HG03103 (cell line): Measurements from ENCODE around the gene GARS1.
"Not testable (repeated sequence)": the region's sequence is repeated elsewhere in the genome, so short reads cannot be mapped to it uniquely, and the experiment has no call there.

Experiments
- ATAC-seq: cut with Tn5 transposase; IDR thresholded peaks from one replicate; pipeline ENCODE4 v1.9.1; 2021; ENCODE audit warnings: low read depth; ENCODE audit not compliant: unreplicated experiment

The GARS1 gene

DNA sequence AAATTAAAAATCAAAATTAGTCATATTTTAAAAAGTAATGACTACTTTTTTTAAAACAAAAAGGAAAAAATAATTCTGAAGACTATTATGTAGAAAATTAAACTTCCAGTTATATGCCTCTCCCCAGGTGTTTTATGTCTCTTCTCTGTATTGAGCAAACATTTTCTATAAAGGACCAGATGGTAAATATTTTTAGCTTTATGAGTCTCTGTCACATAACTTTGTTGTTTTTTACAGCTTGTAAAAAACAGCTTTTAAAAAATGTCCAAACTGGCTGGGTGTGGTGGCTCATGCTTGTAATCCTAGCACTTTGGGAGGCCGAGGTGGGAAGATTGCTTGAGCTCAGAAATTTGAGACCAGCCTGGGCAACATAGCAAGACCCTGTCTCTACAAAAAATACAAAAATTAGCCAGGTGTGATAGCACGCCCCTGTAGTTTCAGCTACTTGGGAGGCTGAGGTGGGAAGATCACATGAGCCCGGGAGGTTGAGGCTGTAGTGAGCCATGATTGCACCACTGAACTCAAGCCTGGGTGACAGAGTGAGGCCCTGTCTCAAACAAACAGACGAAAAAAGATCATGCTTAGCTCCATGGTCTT is 23.5 kb downstream of the GARS1 start:
- no peak for ATAC-seq

DNA sequence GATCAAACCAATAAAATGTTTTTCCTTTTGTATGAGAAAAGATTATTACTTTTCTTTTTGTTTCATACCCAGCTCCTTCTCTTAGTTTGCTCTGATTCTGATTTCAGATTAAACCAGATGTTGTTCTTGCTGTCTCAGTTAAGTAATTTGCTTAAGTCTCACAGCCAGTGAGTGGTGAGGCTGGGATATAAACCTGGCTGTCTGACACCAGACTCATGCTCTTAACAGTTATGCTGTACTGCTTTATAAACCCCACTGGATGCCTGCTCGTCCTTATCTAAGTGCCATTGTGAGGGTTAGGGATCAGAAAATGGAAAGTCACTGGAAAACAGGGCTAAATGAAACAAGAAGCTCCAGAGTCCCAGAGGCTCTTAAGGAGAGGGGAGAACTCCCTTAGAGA is 24.3 kb downstream of the GARS1 start:
- ATAC-seq = no peak

DNA sequence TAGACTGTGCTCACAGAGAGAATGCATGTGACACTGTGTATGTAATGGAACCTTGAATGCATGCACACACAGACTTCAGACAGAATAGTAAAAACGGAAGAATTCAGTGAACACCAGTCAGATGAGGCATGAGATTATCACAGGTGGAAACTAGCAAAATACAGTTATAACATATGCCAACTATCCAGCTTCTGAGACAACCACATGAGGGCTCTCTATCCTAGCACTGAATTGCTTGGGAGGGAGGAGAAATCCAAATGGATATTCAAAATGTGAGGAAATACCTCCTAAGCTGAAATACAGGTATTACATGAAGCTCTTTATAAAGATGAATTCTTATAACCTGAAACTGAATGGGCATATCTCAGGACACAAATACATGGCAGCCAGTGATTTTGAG is 30.6 kb downstream of the GARS1 start:
- no peak for ATAC-seq

DNA sequence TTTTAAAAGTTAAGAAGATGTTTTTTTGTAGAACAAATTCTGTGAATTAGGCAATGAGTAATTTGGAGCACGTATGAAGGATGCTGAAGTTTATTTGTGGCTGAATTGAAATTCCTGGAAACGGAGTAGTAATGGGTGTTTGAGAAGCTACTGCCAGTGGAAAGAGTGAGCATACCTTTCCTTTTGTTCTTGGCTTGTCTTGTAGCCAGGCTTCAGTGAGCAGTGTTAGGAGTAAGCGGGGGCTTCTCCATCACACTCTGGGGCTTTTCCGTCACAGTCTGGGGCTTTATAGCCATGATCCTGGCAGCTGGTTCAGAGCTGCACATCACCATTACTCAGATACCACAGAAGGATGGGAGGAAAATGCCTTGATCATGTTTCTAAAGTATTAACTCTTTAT is 32.3 kb downstream of the GARS1 start:
- ATAC-seq = no peak

DNA sequence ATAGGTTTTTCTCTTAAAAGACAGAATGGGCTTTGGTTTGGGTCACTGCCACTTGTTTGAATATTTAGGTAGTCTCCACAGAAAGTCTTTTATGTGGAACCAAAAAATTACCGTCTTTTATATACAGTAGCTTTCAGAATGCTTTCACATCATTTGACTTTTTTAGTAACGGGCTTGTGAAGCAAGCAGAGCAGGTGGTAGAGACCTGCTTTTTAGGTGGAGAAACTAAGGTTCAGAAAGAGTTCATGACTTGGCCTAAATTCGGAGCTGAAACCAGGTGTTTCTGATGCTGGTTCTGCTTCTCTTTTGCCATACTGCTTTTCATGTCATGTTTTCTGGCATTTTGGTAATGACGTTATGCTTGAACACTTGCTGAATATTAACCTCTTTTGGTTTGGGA is 36.3 kb downstream of the GARS1 start:
- no peak for ATAC-seq

DNA sequence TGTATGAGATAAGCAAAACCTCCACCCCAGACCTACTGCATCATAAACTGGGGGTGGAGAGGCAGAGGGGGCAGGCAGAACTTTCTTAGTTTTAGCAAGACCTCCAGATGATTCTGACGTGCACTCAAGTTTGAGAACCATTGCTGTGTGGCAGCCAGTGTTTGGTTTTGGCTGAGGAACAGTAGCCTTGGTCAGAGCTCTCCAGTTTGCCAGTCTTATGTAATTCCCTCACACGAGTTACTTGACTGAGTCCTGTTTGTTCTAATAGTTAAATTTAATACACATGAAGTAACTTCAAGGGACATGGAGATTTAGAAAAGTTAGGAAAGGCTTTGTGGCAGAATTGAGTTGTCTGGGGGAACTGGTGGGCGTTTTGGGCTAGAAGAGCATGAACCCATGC is 38.5 kb downstream of the GARS1 start:
- no peak for ATAC-seq

DNA sequence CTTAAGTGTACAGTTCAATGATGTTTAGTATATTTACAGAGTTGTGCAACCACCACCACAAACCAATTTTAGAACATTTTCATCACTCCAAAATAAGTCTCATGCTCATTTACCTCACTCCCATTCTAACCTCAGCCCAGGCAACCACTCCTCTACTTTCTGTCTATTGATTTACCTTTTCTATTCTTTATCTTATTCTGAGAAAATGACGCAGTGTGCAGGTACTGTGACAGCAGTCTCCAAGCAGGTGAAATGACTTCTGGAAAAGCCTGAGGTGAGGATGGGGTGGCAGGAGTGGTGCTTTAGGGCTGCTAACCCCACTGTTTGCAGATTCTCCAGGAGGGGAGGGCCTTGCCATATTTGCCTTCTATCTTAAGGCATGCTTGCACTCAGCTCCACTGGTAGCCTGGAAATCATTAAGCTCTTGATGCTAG is 39.5 kb downstream of the GARS1 start:
- no peak for ATAC-seq

DNA sequence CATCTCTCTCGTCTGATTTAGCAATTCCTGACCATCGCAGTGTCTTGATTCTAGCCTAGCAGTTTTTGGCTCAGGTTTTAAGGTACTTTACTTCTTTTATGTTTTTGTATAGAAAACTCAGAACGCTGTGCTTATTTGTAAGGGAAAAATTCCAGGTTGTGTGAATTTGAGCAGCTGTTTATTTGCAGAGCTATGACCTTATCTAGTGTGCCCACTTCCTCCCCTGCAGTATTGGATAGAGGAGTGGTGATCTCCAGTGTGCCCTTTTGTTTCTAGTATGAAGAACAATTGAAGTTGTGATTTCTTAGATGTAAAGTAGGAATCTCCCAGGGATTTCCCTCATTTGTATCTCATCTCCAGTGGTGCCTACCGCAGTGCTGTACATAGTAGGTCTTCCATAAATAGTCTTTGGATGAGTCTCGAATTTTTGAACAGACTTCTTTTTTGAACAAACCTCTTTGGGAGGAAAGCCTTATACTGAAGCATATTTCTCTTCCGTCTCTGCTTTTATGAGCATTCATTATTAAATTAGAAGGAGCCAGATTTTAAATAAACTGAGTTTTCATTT is 40.0 kb downstream of the GARS1 start:
- ATAC-seq = no peak

DNA sequence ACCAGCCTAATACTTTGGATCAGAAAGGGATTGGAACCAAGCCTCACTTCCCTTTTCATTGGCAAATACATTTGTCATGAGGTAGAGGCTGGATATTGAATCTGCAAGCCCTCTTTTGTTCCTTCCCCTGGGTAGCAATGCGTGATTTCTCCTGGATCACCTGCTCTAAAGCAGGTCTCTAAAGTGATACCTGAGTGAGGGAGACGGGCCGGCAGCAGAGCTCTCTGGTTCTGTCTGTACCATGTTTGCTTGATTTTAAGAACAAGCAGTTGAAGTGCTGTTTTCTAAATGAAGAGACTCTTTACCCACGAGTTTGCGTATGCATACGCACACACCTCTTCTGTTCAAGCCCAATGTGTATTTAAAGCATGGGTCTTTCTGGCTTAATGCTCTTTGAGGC is 41.1 kb downstream of the GARS1 start:
- ATAC-seq = no peak

DNA sequence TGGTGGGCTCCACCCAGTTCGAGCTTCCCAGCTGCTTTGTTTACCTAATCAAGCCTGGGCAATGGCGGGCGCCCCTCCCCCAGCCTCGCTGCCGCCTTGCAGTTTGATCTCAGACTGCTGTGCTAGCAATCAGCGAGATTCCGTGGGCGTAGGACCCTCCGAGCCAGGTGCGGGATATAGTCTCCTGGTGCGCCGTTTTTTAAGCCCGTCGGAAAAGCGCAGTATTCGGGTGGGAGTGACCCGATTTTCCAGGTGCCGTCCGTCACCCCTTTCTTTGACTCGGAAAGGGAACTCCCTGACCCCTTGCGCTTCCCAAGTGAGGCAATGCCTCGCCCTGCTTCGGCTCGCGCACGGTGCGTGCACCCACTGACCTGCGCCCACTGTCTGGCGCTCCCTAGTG is 47.6 kb downstream of the GARS1 start:
- ATAC-seq = not testable (repeated sequence)

DNA sequence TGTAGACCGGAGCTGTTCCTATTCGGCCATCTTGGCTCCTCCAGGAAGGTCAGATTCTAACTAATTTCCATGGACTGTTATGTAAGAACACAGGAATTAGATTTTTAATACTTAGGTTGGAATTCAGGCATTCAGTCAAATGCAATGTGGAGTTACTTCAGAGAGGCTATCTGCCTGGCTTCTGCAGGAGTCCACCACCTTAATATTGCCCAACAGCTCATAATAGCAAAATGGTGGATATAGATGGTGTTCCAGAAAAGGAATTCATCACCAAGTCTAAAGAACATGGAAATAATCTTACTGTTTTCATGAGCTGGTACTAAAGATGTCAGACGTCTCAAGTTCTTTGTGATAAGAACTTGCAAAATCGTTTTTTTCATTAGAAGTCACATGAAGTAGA is 48.1 kb downstream of the GARS1 start:
- no peak for ATAC-seq

DNA sequence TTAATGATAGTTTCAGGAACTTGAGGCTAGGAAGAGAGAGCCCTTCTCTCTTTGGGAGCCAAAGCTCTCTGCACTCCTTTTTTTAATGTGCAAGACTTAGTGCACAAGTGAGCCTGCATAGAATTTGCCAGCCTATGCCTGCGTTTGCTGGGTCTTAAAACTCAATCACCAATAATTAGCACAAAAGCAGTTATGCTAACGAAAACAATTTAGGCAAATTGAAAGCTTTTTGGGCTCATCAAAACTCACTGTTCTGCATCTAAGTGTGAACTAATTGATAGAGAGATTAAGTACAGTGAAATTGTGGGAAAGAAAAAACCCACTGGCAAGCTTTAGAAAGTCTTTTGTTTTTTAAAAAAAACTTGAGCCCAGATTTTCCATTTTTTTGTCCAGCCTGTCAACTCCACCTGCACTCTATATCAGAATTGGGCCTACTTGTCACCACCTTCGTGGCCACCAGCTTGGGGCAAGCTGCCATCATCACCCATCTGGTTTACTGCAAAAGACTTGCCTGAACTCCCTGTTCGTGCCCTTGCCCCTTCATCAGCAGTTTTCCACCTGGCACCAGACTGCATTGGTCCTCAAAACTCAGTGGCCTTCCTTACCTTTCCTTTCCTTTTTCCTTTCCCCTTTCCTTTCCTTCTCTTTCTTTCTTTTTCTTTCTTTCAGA is 49.7 kb downstream of the GARS1 start:
- ATAC-seq = no peak

DNA sequence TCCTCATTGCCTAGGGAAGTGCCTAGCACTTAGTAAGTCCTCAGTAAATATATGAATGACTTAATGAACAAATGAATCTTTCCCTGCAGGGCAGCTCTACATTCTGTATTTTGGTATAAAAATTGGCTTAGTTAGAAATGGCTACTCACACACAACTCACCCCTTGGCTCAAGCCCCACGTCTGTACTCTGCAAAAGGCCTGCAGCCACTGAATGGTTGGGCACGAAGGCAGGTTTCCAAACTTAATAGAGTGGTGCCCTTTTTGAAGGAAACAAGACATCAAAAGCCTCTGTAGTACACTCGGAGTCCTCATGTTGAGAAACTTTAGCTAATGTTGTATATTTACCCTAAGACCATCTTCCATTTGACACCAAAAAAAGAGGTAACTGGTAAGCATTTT is 51.0 kb downstream of the GARS1 start:
- no peak for ATAC-seq

DNA sequence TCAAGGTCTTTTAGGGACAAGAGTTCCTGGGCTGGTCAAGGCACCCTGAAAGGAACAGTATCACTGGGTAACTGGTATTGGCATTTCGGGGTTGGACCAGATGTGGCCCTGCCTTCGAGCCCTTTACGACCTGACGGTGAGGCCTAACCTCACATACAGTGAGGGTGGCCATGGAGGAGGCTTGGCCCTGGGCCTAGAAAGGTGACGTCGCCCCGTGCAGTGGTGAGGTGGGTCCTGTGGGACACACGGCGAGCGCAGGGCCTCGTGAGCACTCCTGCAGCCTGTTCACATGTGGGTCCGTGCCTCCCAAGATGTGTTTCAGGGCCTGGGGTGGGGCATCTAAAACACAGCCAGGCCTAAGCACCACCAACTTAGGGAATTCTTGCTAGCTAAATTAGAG is 51.5 kb downstream of the GARS1 start:
- no peak for ATAC-seq

DNA sequence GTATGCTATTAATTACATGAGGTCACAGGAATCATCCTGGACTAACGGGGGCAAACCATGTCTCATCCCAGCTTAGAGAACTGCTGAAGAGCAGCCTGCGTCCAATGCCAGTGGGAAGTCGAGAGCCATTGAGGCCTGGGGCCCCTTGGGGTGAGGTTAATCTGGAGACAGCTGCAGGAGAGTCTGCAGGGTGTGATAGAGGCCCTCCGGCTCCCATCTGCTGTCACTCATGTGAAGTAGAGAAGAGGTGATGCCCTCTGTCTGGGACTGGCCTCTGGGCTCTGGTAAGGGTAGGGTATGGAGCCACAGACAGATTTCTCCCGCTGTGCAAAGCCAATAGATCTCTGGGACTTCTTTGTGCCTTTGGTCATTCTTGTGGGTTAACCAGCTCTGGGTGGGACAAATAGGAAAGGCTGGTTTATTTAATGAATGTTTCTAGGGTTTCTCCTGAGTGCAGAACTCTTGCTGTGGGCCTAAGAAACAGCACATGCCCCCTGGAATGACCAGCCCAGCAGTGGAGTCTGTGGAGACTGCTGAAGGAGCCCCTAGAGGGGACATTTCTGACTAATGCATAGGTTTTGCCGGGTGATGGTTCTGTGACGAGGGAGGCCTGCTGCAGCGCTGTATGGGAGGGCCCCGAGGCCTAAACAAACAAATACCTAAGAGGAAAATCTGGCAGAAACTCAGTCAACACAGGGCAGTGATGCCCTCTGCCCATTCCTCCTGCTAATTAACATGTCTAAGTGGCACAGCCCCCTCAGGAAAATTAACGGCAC is 53.1 kb downstream of the GARS1 start:
- ATAC-seq = no peak

DNA sequence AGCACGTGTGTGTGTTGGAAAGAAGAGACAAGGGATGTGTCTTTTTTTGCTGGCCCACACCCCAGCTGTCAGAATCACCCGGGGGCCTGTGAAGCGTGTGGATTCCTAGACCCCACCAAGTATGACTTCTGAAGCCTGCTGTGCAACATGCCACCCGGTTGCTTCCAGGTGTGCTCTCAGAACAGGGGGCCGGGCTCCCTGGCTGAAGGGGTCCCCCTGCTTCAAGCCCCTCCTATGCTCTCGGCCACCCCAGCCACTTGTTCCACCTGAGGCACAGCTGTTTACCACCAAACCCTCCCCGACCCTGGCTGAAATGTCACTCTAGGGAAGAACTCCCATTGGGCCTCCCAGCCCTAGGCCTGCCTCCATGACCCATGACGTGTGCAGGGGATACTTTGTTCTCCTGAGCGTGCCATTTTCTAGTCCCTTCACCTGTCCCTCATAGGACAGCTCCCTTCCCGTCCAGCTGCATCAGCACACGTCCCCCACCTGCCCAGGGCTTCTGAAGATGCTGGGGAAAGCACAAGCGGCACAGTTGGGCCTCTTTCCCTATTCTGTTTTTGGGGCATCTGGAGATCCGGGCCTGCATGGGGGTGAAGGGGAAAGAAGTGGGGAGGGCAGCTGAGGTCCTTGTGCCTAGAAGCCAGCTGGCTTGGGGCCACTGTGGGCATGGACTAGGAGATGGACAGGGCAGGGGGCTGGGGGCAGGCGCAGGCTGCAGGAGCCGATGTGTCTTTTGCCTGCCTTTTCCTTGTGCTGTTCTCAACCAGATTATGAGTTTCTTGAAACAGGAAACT is 54.3 kb downstream of the GARS1 start:
- no peak for ATAC-seq

DNA sequence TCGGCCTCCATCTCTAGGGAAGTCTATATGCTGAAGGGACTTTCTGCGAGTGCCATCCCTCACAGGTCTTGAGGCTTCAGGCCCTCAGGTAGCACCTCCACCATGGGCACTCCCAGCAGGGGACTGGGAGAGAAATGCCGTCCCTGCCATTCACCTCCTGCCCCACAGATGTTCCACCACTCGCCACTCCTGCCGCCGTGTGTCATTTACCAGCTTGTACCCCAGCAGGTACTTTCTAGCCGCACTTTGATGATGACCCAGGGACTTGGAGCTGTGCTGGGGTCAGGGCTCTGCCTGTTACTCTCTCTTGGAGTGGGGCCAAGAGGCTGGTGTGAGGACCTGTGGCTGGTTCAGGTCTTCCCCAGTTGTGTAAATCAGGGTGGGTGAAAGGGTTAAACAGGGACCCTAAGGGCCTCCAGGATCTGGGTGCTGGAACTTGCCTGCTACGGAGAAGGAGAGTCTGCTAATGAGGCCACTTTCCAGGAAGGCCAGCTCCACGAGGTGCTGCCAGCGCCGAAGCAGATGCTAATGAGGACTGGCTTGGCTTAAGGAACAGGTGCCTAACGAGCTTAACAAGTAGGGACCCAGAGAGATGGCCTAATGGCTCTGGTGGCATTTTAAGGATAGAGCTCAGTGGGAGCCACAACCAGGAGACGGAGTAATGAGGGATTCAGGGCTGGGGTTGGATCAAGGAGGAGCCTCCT is 55.2 kb downstream of the GARS1 start:
- ATAC-seq = no peak

DNA sequence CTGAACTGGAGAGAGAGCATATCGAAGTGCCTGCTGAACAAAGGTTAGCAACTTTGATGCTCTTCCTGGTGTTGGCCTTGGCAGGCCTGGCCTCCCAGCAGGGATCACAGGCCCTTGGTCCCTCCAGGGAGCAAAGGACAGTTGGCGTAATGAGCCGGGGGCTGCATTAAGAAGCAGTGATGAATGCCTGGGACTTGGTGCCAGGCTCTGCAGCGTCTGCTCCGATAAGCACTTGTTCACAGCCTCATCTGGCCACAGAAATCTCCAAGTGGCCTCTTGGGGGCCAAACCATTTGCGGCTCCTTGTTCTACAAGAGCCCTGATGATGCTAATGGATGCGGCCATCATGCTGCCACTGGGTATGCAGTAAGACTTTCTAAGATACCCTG is 55.7 kb downstream of the GARS1 start:
- ATAC-seq = no peak

DNA sequence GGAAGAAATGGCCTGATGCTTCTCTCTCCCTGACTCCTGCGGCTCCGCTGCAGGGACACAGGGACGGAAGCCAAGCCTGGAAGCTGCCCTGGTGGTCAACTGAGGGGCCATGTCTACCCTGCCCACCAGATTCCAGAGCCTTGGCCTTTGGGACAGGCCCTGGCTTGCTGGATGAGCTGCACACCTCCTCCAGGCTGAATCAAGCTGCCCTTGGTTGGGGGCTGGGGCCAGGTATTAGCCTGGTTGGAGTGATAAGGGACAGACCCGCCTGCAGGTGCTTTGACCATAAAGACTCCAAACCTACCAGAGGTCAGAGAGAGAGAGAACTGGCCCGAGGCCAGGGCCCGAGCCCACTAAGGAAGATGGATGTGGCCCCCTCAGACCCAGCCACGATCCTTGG is 57.5 kb downstream of the GARS1 start:
- no peak for ATAC-seq
